Right lobe of liver (tissue), 6 donors: ENCODE results near the gene MRPL12. TPM values are rescaled to one million over a fixed set of nuclear protein-coding genes. Genes with fewer than 3 reads are reported as not detected.

Experiments
- ATAC-seq, 4 donors: fragments of 200-7000 bp; cut with Tn5 transposase; one replicate each; pipeline ENCODE4 v1.9.1; 2020; ENCODE audit warnings: mild to moderate bottlenecking in 4 of 4, moderate library complexity in 4 of 4
- DNase-seq, 3 donors: peaks; one replicate each; pipeline ENCODE4 v3.0.0-alpha.2; 2020
- H3K27ac ChIP-seq, 3 donors: fragments of 200-600 bp; one replicate each; pipeline ENCODE4 v1.8.0; 2022
- H3K27me3 ChIP-seq, 2 donors: fragments of 200-600 bp; one replicate each; pipeline ENCODE4 v1.8.0; 2022
- H3K36me3 ChIP-seq, 4 donors: fragments of 200-600 bp; sonication (generic) in 1 of 4; one replicate each; pipeline versions ENCODE4 v1.5.1 to v1.8.0; 2017 to 2022; ENCODE audit warnings: control low read depth in 1 of 4
- H3K4me1 ChIP-seq, 4 donors: fragments of 200-600 bp; sonication (generic) in 1 of 4; one replicate each; pipeline versions ENCODE4 v1.5.1 to v1.8.0; 2017 to 2022; ENCODE audit warnings: control low read depth in 1 of 4
- H3K4me3 ChIP-seq, 3 donors: fragments of 200-600 bp; one replicate each; pipeline ENCODE4 v1.8.0; 2022
- H3K9me3 ChIP-seq, 4 donors: fragments of 200-600 bp; sonication (generic) in 1 of 4; one replicate each; pipeline versions ENCODE4 v1.5.1 to v1.8.0; 2017 to 2022; ENCODE audit warnings: control low read depth in 1 of 4
- POLR2A ChIP-seq: fragments of 450-650 bp; IDR thresholded peaks from one replicate; pipeline ENCODE4 v1.6.1; 2017; ENCODE audit warnings: antibody characterized with exemption, mild to moderate bottlenecking
- WGBS: methylation state at CpG from one replicate; pipeline ENCODE4 v1.1.6; 2018; ENCODE audit warnings: low coverage, low lambda C conversion rate; ENCODE audit not compliant: insufficient coverage; ENCODE audit errors: missing lambda C conversion rate; 5-methylcytosine and 5-hydroxymethylcytosine counted together
- intact Hi-C, 2 donors: fragments of 100-400 bp; cut with DNase I; formaldehyde crosslinking; loops; one replicate each; pipeline versions ENCODE4 v1.11.2 to v1.14.1; 2022
- total RNA-seq, 6 experiments: library from RNA; depleted of rRNA in 2 of 6; stranded (reverse); fragments of >200 nt in 2 of 6; fragmentation: NEBNext Ultra II Directional in 3 of 6; extraction: Animal tissue kit (Norgen Biotek cat#: 25700) in 3 of 6; gene quantifications; one replicate each; pipeline versions ENCODE4 v1.1.0 to v1.2.4, GENCODE V29; 2016 to 2023
- TF ChIP-seq, protein P1 (sequence below), 4 donors: fragments of 200-600 bp in 3 of 4; fragments of 450-650 bp in 1 of 4; IDR thresholded peaks; one replicate each; pipeline versions ENCODE4 v1.5.1 to v1.8.0; 2016 to 2022; ENCODE audit warnings: antibody characterized with exemption in 4 of 4, mild to moderate bottlenecking in 2 of 4
- donor health status: DM: no; HTN: yes; CAD: no.
- donor health status: DM: no; HTN: no; CAD: no.
- donor health status: DM: no; HTN: no; CAD: no.
- donor health status: DM: no; HTN: yes; CAD: no.
- donor health status: DM: no; HTN: yes; CAD: no.

MRPL12 gene
- total RNA-seq, 6 experiments from 2014 or later: 43.8 to 119 (median 59.3) TPM

DNA sequence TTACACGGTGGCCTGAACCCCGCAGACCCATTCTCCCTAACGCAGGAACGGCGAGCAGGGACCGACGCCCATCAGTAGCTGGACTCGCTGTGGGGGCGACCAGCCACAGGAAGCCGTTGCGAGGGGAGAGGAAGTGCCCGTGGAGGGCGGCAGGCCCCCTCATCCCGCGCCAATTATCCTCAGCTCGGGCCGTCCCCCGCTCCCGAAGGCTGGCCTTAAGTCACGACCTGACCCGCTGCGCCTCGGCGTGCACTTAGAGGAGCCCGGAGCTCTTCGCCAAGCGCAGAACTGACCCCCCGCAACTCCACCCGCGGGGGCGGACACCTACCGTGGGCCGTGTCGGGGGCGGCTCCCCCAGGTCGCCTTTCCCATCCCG, 20.0 kb upstream of the MRPL12 start:
- Histone ChIP-seq H3K9me3 (no peaks in the 10 kb centered on the region), H3K36me3 (peaks cover 0 to 21% (median 8%) of the 10 kb centered on the region in 4 donors), H3K27ac (peak overlapping the region; percentile 33 to 49 (median 45)), H3K27me3 (no peaks in the 10 kb centered on the region), H3K4me3 (peak overlapping the region; percentile 93 to 98 (median 96)), H3K4me1 (peaks cover 0 to 41% (median 12%) of the 10 kb centered on the region in 4 donors)
- intact Hi-C loops: no loop called here
- TF ChIP-seq POLR2A: no peak
- TF ChIP-seq, protein P1, sequence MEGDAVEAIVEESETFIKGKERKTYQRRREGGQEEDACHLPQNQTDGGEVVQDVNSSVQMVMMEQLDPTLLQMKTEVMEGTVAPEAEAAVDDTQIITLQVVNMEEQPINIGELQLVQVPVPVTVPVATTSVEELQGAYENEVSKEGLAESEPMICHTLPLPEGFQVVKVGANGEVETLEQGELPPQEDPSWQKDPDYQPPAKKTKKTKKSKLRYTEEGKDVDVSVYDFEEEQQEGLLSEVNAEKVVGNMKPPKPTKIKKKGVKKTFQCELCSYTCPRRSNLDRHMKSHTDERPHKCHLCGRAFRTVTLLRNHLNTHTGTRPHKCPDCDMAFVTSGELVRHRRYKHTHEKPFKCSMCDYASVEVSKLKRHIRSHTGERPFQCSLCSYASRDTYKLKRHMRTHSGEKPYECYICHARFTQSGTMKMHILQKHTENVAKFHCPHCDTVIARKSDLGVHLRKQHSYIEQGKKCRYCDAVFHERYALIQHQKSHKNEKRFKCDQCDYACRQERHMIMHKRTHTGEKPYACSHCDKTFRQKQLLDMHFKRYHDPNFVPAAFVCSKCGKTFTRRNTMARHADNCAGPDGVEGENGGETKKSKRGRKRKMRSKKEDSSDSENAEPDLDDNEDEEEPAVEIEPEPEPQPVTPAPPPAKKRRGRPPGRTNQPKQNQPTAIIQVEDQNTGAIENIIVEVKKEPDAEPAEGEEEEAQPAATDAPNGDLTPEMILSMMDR (IDR thresholded peaks at IDR 0.05): no peak
- DNase-seq (no peak), ATAC-seq (no peak)
- 0% methylated on average over 3 of the region's 37 CpGs for WGBS

- no peaks in the 10 kb centered on the region for H3K9me3 ChIP-seq
- H3K27me3 ChIP-seq: no peaks in the 10 kb centered on the region
- H3K4me1 ChIP-seq: peaks cover 0 to 41% (median 12%) of the 10 kb centered on the region in 4 donors
- ATAC-seq: peak; percentile 93 to 96 (median 95)
- TF ChIP-seq, protein P1 (IDR thresholded peaks at IDR 0.05): no peak
- TF ChIP-seq POLR2A: peak; percentile 50
- peak within 1 kb of the TSS; percentile 93 to 98 (median 96) for H3K4me3 ChIP-seq
- intact Hi-C loops: no loop called here
- H3K36me3 ChIP-seq: peaks cover 0 to 27% (median 8%) of the 10 kb centered on the region in 4 donors
- H3K27ac ChIP-seq: peak within 1 kb of the TSS; percentile 44 to 79 (median 70)
- peak; percentile 97 to 98 (median 98) for DNase-seq
- 2% methylated on average over 44 of the region's 112 CpGs for WGBS
Observed at GRCh38 chr17:81683584-81684441, 19.4 kb upstream of the MRPL12 start, which contains the start of the genes ARL16 and HGS. Gene ARL16 (minus strand): TSS chr17:81683797. CDS start chr17:81683753, 44 bp downstream. Gene HGS (plus strand): TSS chr17:81684011. CDS start chr17:81684067, 56 bp downstream.

- H3K36me3 ChIP-seq: peaks cover 0 to 33% (median 8%) of the 10 kb centered on the region in 4 donors
- ATAC-seq: peak in 1 of 4 donors; percentile 5
- 1% methylated on average over 14 of the region's 16 CpGs for WGBS
Observed at GRCh38 chr17:81684442-81684911, 18.7 kb upstream of the MRPL12 start.

DNA sequence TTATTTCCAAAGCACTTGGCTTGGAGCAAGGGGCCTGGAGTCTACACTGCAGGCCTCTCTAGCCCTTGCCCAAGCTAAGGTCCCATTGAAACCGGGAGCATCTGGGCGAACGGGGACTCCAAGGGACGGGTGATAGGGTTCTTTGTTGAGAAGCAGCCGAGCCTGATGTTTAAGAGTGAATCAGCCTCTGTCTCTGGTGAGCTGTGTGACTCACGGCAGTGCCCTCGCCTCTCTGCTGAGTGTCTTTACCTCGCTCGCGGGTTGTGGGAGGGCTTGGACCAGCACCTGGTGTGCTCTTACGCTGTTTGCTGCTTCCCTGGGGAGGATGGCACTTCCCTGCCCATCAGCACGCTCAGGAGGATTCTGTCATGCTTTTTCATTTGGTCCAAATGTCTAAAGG, 18.1 kb upstream of the MRPL12 start:
- intact Hi-C loops: no loop called here
- 80% methylated on average over 2 of the region's 12 CpGs for whole genome bisulfite sequencing
- Histone ChIP-seq H3K27ac (no peak overlapping the region), H3K4me1 (peaks cover 0 to 32% (median 9%) of the 10 kb centered on the region in 4 donors), H3K27me3 (no peaks in the 10 kb centered on the region), H3K4me3 (peak overlapping the region; percentile 93 to 98 (median 96)), H3K9me3 (no peaks in the 10 kb centered on the region), H3K36me3 (peaks cover 0 to 38% (median 8%) of the 10 kb centered on the region in 4 donors)
- ATAC-seq (no peak), DNase-seq (peak in 1 of 3 donors; percentile 25)
- TF ChIP-seq, protein P1 (IDR thresholded peaks at IDR 0.05): no peak
- no peak for TF ChIP-seq POLR2A

More at GRCh38 chr17:81684442-81684911, 18.7 kb upstream of the MRPL12 start:
- no peak for DNase-seq
- Histone ChIP-seq H3K27ac (peak overlapping the region; percentile 44 to 79 (median 70)), H3K4me3 (peak overlapping the region; percentile 93 to 98 (median 96)), H3K9me3 (no peaks in the 10 kb centered on the region), H3K4me1 (peaks cover 0 to 38% (median 12%) of the 10 kb centered on the region in 4 donors), H3K27me3 (no peaks in the 10 kb centered on the region)
- TF ChIP-seq, protein P1 (IDR thresholded peaks at IDR 0.05): no peak
- TF ChIP-seq POLR2A: no peak
- intact Hi-C loops: no loop called here
